ENCODE measurements around the gene EMX2. TPM values are rescaled to one million over a fixed set of nuclear protein-coding genes. Genes with fewer than 3 reads are reported as not detected.

The EMX2 gene
- total and polyA plus RNA-seq, 2 experiments from 2014 or later, result 13.2 to 16.3 TPM

- Histone ChIP-seq H3K9me2 (ENCODE audit: insufficient read depth) (no peaks in the 10 kb centered on the region), H3K27ac (peak overlapping the region; percentile 68), H2AFZ (no peak overlapping the region), H3K79me2 (ENCODE audit: insufficient read depth) (peaks cover 99% of the 10 kb centered on the region), H3K4me2 (ENCODE audit: unreplicated experiment) (peak overlapping the region; percentile 74), H3K27me3 (replicated peaks; ENCODE audit: insufficient read depth) (no peaks in the 10 kb centered on the region), H3K9me3 (ENCODE audit: low read depth) (no peaks in the 10 kb centered on the region), H3K4me3 (peak overlapping the region; percentile 66; the same call in 1 of the 2 replicates), H3F3A (ENCODE audit: insufficient read depth) (no peaks in the 10 kb centered on the region), H3K4me1 (ENCODE audit: insufficient read depth) (peaks cover 23% of the 10 kb centered on the region), H3K36me3 (ENCODE audit: low read depth) (no peaks in the 10 kb centered on the region), H3K9ac (peak overlapping the region; percentile 80), H4K20me1 (ENCODE audit: insufficient read depth) (no peaks in the 10 kb centered on the region)
- no peak for TF ChIP-seq EZH2phosphoT487 (IDR thresholded peaks at IDR 0.05; ENCODE audit: insufficient read depth, low read depth)
- no peak for TF ChIP-seq EZH2 (IDR thresholded peaks at IDR 0.05; ENCODE audit: insufficient read depth, poor library complexity, severe bottlenecking)
- 61 to 79% methylated on average over 3 of the region's 3 CpGs for WGBS, 2 experiments (ENCODE audit: low coverage in 1 of 2, low lambda C conversion rate in 2 of 2, missing lambda C conversion rate in 2 of 2)
- in situ Hi-C loops (cut with MboI), result no loop called here
- DNase-seq, result no peak
These were observed 10.6 kb upstream of the EMX2 start for GRCh38 chr10:117532003-117532385.

GRCh38 chr10:117532451-117533107, 10.0 kb upstream of the EMX2 start:
- Histone ChIP-seq H3K9me2 (ENCODE audit: insufficient read depth) (no peaks in the 10 kb centered on the region), H3K4me2 (ENCODE audit: unreplicated experiment) (peak overlapping the region; percentile 74), H4K20me1 (ENCODE audit: insufficient read depth) (no peaks in the 10 kb centered on the region), H3K4me3 (peak overlapping the region; percentile 66), H2AFZ (peak overlapping the region; percentile 47), H3K79me2 (ENCODE audit: insufficient read depth) (peaks cover 99% of the 10 kb centered on the region), H3K9ac (peak overlapping the region; percentile 80), H3K27ac (peak overlapping the region; percentile 68), H3F3A (ENCODE audit: insufficient read depth) (no peaks in the 10 kb centered on the region), H3K9me3 (ENCODE audit: low read depth) (no peaks in the 10 kb centered on the region), H3K27me3 (replicated peaks; ENCODE audit: insufficient read depth) (no peaks in the 10 kb centered on the region), H3K36me3 (ENCODE audit: low read depth) (no peaks in the 10 kb centered on the region), H3K4me1 (ENCODE audit: insufficient read depth) (peaks cover 23% of the 10 kb centered on the region)
- 31 to 35% methylated on average over 33 of the region's 33 CpGs for WGBS, 2 experiments (ENCODE audit: low coverage in 1 of 2, low lambda C conversion rate in 2 of 2, missing lambda C conversion rate in 2 of 2)
- TF ChIP-seq EZH2phosphoT487 (IDR thresholded peaks at IDR 0.05; ENCODE audit: insufficient read depth, low read depth) (no peak), EZH2 (IDR thresholded peaks at IDR 0.05; ENCODE audit: insufficient read depth, poor library complexity, severe bottlenecking) (no peak)
- DNase-seq, result peak; percentile 61
- in situ Hi-C loops (cut with MboI), result no loop called here

GRCh38 chr10:117533507-117534281, 8.9 kb upstream of the EMX2 start:
- Histone ChIP-seq H3K4me3 (peak overlapping the region; percentile 66), H3K9me3 (ENCODE audit: low read depth) (no peaks in the 10 kb centered on the region), H4K20me1 (ENCODE audit: insufficient read depth) (no peaks in the 10 kb centered on the region), H3K4me1 (ENCODE audit: insufficient read depth) (peaks cover 33% of the 10 kb centered on the region), H3K9me2 (ENCODE audit: insufficient read depth) (no peaks in the 10 kb centered on the region), H3K36me3 (ENCODE audit: low read depth) (no peaks in the 10 kb centered on the region), H3K9ac (peak overlapping the region; percentile 80), H3K79me2 (ENCODE audit: insufficient read depth) (peaks cover 98% of the 10 kb centered on the region), H3K27ac (peak overlapping the region; percentile 68), H3K4me2 (ENCODE audit: unreplicated experiment) (peak overlapping the region; percentile 74), H2AFZ (peak overlapping the region; percentile 25), H3F3A (ENCODE audit: insufficient read depth) (0 out of 2 replicates have a peak, but pooled peaks cover 5% of the 10 kb centered on the region), H3K27me3 (replicated peaks; ENCODE audit: insufficient read depth) (no peaks in the 10 kb centered on the region)
- 15 to 19% methylated on average over 24 of the region's 24 CpGs for whole genome bisulfite sequencing, 2 experiments (ENCODE audit: low coverage in 1 of 2, low lambda C conversion rate in 2 of 2, missing lambda C conversion rate in 2 of 2)
- TF ChIP-seq EZH2phosphoT487 (IDR thresholded peaks at IDR 0.05; ENCODE audit: insufficient read depth, low read depth) (no peak), EZH2 (IDR thresholded peaks at IDR 0.05; ENCODE audit: insufficient read depth, poor library complexity, severe bottlenecking) (no peak)
- in situ Hi-C loops (cut with MboI), result no loop called here
- peak; percentile 80 for DNase-seq

- Histone ChIP-seq H3K36me3 (ENCODE audit: low read depth) (no peaks in the 10 kb centered on the region), H3K9me2 (ENCODE audit: insufficient read depth) (no peaks in the 10 kb centered on the region), H3K4me1 (ENCODE audit: insufficient read depth) (peaks cover 35% of the 10 kb centered on the region), H3K79me2 (ENCODE audit: insufficient read depth) (peaks cover 98% of the 10 kb centered on the region), H4K20me1 (ENCODE audit: insufficient read depth) (no peaks in the 10 kb centered on the region), H3K4me3 (peak overlapping the region; percentile 66), H3K27me3 (replicated peaks; ENCODE audit: insufficient read depth) (no peaks in the 10 kb centered on the region), H2AFZ (peak overlapping the region; percentile 25), H3F3A (ENCODE audit: insufficient read depth) (peaks cover 5% of the 10 kb centered on the region; the same call in 1 of the 2 replicates), H3K4me2 (ENCODE audit: unreplicated experiment) (peak overlapping the region; percentile 74), H3K9me3 (ENCODE audit: low read depth) (no peaks in the 10 kb centered on the region), H3K9ac (peak overlapping the region; percentile 80), H3K27ac (peak overlapping the region; percentile 68)
- TF ChIP-seq EZH2 (IDR thresholded peaks at IDR 0.05; ENCODE audit: insufficient read depth, poor library complexity, severe bottlenecking) (no peak), EZH2phosphoT487 (IDR thresholded peaks at IDR 0.05; ENCODE audit: insufficient read depth, low read depth) (no peak)
- 42 to 50% methylated on average over 67 to 76 of the region's 76 CpGs for WGBS, 2 experiments (ENCODE audit: low coverage in 1 of 2, low lambda C conversion rate in 2 of 2, missing lambda C conversion rate in 2 of 2)
- in situ Hi-C loops (cut with MboI), result no loop called here
- DNase-seq, result peak; percentile 62
These were observed 7.9 kb upstream of the EMX2 start for GRCh38 chr10:117534321-117535297.
